HG03103 (cell line): Measurements from ENCODE around the gene PTPN2.
"Not testable (repeated sequence)": the region's sequence is repeated elsewhere in the genome, so short reads cannot be mapped to it uniquely, and the experiment has no call there.

Experiments used
- ATAC-seq: cut with Tn5 transposase; IDR thresholded peaks from one replicate; pipeline ENCODE4 v1.9.1; 2021; ENCODE audit warnings: low read depth; ENCODE audit not compliant: unreplicated experiment

Gene PTPN2

DNA sequence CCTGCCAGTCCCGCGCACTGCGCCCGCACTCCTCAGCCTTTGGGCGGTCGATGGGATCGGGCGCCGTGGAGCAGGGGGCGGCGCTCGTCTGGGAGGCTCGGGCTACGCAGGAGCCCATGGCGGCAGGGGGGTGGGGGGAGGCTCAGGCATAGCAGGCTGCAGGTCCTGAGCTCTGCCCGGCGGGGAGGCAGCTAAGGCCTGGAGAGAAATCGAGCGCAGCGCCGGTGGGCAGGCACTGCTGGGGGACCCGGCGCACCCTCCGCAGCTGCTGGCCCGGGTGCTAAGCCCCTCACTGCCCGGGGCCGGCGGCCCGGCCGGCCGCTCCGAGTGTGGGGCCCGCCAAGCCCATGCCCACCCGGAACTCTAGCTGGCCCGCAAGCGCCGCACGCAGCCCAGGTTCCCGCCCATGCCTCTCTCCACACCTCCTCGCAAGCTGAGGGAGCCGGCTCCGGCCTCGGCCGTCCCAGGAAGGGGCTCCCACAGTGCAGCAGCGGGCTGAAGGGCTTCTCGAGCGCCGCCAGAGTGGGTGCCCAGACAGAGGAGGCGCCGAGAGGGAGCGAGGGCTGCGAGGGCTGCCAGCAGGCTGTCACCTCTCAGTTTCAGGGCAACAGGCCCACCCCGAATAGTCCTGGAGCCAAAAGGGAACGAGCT, 107.1 kb downstream of the PTPN2 start:
- ATAC-seq: no peak

DNA sequence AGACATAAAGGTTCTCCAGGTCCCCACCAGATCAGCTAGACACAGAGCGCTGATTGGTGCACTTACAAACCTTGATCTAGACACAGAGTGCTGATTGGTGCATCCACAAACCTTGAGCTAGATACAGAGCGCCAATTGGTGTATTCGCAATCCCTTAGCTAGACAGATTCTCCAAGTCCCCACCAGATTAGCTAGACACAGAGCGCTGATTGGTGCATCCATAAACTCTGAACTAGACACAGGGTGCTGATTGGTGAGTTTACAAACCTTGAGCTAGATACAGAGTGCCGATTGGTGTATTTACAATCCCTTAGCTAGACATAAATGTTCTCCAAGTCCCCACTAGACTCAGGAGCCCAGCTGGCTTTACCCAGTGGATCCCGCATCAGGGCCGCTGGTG, 107.6 kb downstream of the PTPN2 start:
- ATAC-seq: not testable (repeated sequence)

DNA sequence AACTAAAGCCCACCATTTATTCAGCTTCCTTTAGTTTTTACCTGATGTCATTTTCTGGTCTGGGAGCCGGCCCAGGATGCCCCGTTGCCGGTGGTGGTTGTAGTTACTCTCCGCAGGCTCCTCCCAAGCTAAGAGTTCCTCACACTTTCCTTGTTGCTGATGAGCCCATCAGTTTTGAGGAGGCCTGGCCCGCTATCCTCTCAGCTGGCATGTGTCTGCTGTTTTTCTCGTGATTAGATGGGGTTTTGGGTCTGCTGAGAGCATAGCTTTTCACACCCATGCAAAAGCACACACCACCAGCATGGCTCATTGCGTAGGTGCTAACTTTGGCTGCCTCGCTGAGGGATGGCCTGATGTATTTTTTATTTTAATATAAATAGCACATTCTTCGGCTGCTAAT, 109.1 kb downstream of the PTPN2 start:
- no peak for ATAC-seq

DNA sequence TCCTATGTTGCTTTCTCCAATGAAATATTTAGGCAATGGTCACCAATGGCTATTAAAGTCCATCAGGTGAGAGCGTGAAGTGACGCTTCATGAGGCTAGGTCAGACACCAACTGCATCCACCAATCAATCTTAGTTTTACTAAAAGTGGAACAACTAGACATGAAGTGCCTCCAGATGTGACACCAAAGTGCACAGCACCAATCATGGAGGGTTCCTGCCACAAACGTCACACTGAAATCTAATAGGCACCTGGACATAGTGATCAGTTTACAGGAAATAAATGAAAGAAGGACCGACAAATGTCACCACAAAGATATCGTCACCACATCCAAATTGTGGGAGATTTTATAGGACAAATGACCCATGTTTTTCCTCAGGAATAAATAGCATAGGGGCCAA, 110.7 kb downstream of the PTPN2 start:
- ATAC-seq: no peak

DNA sequence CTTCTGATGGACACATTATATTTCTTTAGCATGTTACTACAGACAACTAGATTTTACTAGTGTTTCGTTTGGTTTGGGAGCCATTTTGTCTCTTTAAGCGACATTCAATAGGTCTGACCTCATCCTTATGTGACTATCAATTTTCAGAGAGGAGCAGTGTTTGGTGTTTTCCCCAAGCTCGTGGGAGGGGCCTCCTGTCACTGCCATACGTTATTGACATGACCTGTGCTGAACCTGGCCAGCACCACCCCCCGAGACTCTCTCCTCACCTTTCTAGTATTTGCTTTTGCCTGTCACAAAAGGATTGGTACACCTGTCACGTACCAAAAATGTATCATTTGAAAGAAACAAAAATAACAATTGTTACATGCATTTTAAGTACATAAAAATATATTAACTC, 111.9 kb downstream of the PTPN2 start:
- no peak for ATAC-seq

DNA sequence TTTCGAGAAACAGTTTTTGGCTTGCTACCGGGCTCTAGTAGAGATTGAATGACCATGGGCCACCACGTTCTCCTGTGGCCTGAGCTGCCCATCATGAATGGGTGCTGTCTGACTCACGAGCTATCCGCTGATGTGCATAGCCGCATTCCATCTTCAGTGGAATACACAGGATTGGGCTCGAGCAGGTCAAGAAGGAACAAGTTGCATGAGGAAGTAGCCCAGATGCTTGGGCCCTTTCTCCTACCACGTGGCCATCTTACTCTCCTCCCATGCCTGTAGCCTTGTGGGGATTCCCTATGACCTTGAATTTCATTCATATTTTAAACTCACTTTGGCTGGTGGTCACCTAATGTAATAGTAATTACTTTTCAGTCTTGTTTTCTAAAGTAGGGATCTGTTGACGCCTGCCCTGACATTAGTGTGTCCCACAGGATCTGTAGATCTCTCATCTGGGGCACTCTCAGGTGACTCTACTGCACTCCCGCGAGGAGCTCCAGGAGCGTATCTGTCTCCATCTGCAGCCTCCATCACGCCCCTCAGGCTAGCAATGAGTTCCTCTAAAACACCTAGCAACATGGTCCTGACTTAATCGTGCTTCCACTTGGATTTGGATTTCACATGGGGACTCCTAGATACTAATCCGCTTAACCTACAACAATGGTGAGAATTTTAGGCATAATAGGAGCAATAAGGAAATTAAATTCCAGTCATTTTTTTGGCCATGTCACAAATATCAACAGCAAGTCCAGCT, 113.4 kb downstream of the PTPN2 start:
- ATAC-seq: no peak

DNA sequence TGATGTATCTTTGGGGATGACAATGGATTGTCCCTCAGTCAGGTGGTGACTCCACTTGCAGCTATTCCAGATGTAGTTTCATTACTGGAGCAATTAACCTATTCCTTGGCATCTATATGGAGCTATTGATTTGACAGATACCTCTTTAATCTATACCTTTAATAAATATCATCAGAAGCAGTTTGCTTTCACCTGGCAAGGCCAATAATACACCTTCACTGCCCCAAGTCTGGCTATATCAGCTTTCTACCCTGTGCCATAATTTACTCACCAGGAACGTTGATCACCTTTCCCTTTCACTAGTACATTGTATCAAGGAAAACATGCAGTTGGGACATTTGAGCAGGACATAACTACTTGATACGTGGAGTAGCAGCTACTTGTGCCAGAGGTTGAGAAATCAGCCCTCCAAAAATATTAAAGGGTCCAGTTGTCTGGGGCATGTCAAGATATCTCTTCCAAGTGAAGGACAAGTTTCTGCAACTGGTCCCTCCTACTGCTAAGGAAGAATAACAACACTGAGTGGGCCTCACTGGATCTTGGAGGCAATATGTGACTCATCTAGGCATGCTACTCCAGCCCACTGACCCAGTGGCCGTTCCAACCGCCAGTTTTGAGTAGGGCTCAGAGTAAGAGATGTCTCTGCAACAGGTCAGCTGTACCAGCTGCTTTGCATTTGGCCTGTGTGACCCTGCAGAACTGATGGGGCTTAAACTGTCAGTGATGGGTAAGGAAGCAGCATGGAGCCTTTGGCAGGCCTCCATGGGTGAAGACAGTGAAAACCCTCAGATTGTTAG, 114.2 kb downstream of the PTPN2 start:
- no peak for ATAC-seq

DNA sequence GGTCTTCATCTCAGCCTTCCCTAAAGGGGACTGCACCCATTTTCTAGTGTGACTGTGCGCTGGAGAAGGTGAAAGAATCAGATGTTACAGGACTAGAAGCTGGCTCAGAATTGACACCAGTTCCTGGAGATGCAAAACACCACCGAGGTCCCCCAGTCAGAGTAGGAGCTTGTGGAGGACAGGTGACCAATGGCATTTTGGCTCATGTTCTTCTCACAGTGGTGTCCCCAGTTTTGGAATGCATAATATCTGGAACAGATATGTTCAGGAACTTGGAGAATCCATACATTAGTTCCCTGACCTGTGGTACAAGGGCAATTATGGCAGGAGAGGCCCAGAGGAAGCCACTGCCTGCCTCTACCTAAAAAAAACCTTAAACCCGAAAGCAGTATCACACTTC, 114.9 kb downstream of the PTPN2 start:
- no peak for ATAC-seq

DNA sequence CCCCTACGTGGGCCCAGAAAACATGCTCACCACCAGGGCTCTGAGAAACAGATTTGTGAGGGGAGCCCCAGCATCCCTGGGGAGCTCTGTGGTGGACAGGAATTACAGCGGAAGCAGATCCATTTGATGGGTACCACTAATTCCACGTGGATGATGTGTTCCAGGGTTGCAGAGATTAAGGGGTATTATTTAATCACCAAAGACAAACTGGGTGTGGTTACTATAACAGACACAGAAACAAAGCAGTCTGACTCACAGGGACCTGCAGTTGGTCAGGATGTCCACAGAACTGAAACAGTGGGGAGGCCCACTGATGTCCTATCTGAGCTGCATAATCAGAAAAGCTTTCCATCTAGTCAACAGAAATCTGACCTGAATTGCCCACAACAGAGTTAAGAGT, 115.4 kb downstream of the PTPN2 start:
- no peak for ATAC-seq

DNA sequence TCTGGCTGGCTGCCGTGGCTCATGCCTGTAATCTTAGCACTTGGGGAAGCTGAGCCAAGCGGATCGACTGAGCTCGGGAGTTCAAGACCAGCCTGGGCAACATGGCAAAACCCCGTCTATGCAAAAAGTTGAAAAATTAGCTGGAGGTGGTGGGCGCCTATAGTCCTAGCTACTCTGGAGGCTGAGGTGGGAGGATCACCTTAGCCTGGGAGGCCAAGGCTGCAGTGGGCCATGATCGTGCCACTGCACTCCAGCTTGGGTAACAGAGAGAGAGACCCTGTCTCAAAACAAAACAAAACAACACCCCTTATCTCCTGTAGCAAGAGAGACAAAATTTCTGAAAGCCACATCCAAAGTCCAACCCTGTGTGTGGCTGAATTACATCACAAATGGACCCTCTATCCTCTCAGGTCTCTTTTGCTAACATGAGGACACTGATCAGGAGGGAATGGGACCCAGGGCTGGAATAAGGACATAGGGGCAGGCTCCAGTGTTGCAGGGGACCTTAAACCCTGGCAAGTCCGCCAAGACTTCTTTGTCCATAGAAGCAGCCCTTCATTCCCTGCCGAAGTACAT, 116.4 kb downstream of the PTPN2 start:
- no peak for ATAC-seq

DNA sequence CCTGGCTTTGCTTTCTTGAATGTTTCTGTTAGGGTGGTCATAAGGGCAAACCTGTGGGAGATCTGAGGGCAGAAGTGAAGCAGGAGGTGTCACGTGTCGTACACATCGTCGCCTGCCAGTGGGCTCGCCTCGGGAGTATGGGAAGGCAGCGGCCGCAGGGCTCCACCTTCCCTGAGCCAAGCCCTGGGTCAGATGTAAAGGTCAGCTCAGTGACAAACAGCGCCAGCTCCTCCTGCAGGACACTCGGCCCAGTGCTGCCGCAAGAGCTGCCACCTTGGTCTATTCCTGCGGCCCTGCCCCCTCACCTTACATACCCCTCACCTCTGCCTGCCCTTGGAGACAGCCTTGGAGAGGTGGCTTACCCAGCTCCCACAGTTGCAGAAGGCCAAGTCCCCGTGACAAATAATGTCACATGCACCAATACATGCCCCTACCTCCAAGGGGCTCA, 117.0 kb downstream of the PTPN2 start:
- ATAC-seq: no peak

DNA sequence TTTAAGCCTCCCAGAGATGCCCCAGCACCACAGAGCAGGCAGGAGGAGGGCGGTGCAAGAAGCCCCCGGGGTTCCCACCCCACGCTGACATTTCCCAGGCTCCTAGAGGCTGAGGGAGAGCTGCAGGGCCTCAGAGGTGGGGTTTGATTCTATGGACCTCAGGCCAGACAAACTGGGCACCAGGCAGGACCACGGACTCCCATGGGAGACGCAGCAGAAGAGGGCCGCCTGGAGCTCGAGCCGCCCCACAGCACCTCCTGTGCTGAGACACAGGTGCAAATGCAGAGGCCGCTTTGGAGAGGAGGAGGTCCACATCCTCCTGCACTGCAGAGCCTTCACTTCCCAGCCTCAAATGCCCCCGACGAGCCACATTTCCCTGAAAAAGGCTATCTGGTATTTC, 118.5 kb downstream of the PTPN2 start:
- no peak for ATAC-seq

DNA sequence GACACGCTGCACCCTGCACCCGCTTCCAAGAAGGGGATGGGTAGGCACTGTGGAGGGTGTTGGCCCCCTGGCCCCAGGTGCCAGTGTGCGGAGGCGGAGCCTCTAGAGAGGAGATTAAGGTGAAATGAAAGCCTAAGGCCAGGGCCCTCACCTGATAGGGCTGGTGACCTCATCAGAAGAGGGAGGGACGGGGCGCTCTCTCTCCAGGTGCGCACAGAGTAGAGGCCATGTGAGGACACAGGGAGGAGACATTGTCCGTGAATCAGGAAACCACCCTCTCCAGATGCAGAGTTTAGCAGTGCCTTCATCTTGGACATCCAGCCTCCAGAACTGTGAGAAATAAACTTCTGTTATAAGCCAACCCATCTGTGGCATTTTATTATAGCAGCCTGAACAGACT, 118.9 kb downstream of the PTPN2 start:
- ATAC-seq: no peak

DNA sequence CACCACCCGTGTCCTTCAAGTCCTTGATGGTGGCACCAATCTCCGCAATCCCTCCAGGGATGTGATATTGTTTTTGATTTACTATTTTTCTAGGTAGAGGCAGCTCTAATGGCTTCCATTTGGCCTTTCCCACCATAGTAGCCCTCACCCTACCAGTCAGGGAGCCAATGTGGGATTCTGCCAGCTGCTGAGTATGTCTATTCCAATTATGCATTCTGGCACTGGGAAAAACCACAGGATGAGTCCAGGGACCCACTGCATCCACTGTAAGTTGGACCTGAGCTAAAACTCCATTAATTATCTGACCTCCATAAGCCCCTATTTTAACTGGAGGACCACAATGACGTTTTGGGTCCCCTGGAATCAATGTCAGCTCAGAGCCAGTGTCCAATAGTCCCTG, 125.5 kb downstream of the PTPN2 start:
- not testable (repeated sequence) for ATAC-seq

DNA sequence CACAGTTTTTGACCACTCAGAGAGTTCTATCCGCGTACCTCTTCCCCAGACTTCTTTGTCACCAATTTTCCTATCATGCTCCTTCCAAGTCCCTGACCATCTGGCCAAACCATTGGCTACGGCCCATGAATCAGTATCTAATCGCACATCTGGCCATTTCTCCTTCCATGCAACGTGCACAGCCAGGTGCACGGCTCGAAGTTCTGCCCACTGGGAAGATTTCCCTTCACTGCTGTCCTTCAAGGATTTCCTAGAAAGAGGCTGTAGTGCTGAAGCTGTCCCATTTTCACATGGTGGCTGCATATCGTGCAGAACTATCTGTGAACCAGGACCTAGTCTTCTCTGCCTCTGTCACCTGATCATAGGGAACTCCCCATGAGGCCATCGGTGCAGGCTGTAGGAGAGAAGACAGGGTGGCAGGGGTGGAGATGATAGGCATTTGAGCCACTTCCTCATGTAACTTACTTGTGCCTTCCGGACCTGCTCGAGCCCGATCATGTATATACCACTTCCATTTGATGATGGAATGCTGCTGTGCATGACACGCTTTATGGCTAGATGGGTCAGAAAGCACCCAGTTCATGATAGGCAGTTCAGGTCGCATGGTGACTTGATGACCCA, 127.3 kb downstream of the PTPN2 start:
- not testable (repeated sequence) for ATAC-seq

DNA sequence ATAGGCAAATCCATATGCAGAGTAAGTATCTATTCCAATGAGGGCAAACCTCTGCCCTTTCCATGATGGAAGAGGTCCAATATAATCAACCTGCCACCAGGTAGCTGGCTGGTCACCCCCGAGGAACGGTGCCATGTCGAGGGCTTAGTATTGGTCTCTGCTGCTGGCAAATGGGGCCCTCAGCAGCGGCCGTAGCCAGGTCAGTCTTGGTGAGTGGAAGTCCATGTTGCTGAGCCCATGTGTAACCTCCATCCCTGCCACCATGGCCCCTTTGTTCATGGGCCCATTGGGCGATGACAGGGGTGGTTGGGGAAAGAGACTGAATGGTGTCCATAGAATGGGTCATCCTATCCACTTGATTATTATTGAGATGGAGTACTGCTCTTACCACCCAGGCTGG, 128.4 kb downstream of the PTPN2 start:
- not testable (repeated sequence) for ATAC-seq

DNA sequence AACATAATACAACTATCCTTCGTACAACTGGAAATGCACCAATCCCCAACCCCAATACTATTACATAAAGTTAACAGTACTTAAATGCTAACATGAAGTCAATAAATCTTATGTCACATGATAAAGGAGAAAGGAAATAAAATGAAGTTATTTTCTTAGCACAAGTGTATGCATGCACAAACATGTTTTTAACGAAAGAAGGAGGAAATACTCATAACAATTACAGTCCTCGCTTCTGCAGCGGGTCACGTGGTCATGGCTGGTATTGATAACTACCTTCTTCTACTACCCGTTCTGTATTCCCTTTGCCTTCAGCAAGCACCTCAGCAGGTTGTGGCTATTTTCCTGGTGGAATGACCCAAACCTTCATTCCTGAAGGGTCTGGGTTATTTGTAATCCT, 129.5 kb downstream of the PTPN2 start:
- ATAC-seq: no peak

DNA sequence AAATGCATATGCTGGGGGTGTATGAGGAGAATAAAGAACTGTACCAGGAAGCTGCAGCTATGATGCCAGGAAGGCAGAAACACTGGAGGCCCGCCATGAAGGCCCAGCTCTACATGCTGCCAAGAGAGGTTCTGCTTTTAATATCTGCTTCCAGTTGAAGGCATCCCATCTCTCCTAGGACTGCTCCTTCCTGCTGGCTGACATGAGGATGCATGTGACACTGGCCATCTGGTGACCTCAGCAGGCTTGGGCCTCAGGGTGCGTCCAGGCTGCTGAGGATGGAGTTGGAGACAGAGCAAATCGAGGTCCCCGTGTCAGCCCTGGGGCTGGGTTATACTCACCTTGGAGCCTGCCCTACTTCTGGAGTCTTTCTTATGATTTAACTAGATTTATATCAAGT, 132.1 kb downstream of the PTPN2 start:
- ATAC-seq: no peak

DNA sequence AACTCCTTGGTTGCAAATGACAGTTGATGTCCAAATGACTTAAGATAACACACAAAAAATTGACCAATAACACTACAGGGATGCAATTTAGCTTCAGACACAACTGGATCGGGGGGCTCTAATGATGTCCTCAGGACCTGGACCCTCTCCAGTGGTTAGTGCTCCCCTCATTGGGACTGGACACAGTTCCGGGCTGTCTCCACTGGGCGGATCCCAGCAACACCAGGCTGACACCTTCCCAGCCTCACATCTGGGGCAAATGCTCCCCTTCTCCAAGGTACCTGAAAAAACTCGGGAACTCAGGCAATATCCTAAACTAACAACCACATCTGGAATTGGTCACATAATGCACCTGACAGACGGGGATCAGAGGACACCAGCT, 132.5 kb downstream of the PTPN2 start:
- no peak for ATAC-seq

DNA sequence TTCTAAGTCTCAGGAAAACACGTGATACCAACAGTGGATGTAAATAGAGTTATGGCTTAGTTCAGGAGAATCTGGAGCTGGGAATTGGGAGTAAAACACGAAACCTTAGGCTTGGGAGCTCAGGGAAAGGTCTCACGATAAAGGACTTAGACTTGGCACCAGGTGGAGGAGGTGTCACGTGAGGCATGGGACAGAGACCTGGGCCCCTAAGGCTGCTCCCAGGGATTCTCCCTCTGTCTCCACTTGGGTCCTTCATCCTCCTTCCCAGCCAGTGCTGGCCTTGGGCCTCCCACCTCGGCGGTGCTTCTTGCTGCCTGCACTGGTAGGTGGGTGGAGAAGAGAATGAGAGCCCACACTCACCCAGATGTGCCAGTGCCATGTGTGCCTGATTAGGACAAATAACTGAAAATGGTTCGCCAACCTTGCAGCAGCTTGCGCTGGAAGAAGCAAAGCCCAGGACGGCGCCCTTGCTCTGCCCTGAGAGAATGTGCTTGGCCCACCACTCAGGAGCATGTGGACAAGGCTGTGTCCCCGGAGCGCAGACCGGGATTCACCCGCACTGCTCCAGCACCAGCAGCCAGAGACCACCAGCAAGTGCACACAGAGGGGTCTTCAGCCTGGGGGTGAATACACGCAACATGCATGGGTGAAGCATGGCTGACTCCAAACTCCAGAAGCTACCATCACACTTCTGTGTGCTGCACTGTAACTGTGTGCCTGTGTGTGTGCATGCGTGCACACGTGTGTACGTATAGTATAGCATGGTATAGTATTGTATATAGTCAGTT, 133.1 kb downstream of the PTPN2 start:
- no peak for ATAC-seq
